Endometrium (tissue), 2 donors: ENCODE results near the gene TRERF1.

Experiments used
- FAIRE-seq: peaks from 2 replicates; lab custom pipeline; 2012; peaks lifted over from hg19 to GRCh38; lab: Jason Lieb, UNC
- donor health status: control.
- donor health status: control.

TRERF1 gene

GRCh38 chr6:42300701-42301100 is 151.0 kb downstream of the TRERF1 start:
- FAIRE-seq, result no peak

GRCh38 chr6:42300185-42300584 is 151.5 kb downstream of the TRERF1 start:
- FAIRE-seq, result no peak

GRCh38 chr6:42297661-42298060 is 154.1 kb downstream of the TRERF1 start:
- no peak for FAIRE-seq

- FAIRE-seq, result no peak
Measured at GRCh38 chr6:42296614-42297013, 155.1 kb downstream of the TRERF1 start.

GRCh38 chr6:42295677-42296076 is 156.0 kb downstream of the TRERF1 start:
- no peak for FAIRE-seq

- no peak for FAIRE-seq
Measured at GRCh38 chr6:42295181-42295580, 156.5 kb downstream of the TRERF1 start.

GRCh38 chr6:42294759-42295158 is 157.0 kb downstream of the TRERF1 start:
- FAIRE-seq, result no peak

GRCh38 chr6:42293386-42293977 is 158.2 kb downstream of the TRERF1 start:
- FAIRE-seq, result peak; percentile 64

GRCh38 chr6:42292004-42292740 is 159.6 kb downstream of the TRERF1 start:
- no peak for FAIRE-seq

- no peak for FAIRE-seq
Measured at GRCh38 chr6:42287756-42288155, 164.0 kb downstream of the TRERF1 start.

- no peak for FAIRE-seq
Measured at GRCh38 chr6:42281570-42281969, 170.2 kb downstream of the TRERF1 start.

- no peak for FAIRE-seq
Measured at GRCh38 chr6:42280966-42281533, 170.7 kb downstream of the TRERF1 start.

- FAIRE-seq, result no peak
Measured at GRCh38 chr6:42279966-42280629, 171.6 kb downstream of the TRERF1 start.

GRCh38 chr6:42279144-42279781 is 172.5 kb downstream of the TRERF1 start:
- FAIRE-seq, result no peak

GRCh38 chr6:42278131-42278853 is 173.4 kb downstream of the TRERF1 start:
- no peak for FAIRE-seq

GRCh38 chr6:42276034-42276890 is 175.5 kb downstream of the TRERF1 start:
- FAIRE-seq, result no peak

GRCh38 chr6:42275376-42276033 is 176.2 kb downstream of the TRERF1 start:
- no peak for FAIRE-seq

- no peak for FAIRE-seq
Measured at GRCh38 chr6:42274898-42275297, 176.8 kb downstream of the TRERF1 start.

GRCh38 chr6:42271834-42272805 is 179.6 kb downstream of the TRERF1 start:
- FAIRE-seq, result no peak
